Measurements from ENCODE around the gene UBE2H.

UBE2H gene

DNA sequence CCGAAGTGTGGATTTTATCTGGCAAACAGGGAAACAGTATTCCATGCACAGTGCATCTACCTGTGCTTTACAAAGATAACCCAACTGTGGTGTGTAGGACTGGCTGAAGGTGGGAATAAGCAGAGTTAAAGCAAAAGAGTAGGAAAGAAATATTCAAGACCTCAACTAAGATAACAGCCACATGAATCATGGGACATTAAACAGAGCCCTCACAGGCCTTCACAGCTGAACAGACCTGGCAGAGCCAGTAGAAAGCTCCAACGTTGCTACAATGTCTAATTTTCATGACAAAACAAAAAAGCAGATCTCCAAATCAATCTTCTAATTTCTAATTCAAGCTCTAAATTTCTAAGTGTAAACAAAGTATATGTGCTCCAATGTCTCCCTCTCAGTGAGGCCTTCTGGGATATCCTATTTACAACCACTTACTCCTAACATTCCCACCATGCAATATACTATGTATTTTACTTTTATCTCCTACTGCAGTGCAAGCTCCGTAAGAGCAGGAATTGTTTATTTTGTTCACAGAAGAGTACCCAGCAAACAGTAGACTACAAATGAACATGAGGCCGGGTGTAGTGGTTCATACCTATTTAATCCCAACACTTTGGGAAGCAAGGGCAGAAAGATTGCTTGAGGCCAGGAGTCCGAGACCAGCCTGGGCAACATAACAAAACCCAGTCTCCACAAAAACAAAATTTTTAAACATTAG lies 63.5 kb downstream of the UBE2H start:
- H3K36me3 ChIP-seq (ENCODE audit: control insufficient read depth in 1 of 2, insufficient read depth in 2 of 2, low read depth in 1 of 2, low read length in 2 of 2) = peaks cover 12 to 20% of the 10 kb centered on the region in 2 experiments
- H3K9ac ChIP-seq (ENCODE audit: low read length) = no peak overlapping the region
- no peak overlapping the region for H2AFZ ChIP-seq (ENCODE audit: low read depth, low read length)
- H3K4me1 ChIP-seq (ENCODE audit: control insufficient read depth, insufficient read depth, low read depth, low read length) = peaks cover 12% of the 10 kb centered on the region
- H3K4me2 ChIP-seq (ENCODE audit: low read length, poor library complexity, severe bottlenecking) = no peak overlapping the region
- no peaks in the 10 kb centered on the region for H3K9me3 ChIP-seq (ENCODE audit: control insufficient read depth, low read length)
- WGBS = 69% methylated on average over 5 of the region's 5 CpGs
- H2AK5ac ChIP-seq (ENCODE audit: low read length, severe bottlenecking) = no peak overlapping the region
- DNase-seq = peak; percentile 31
- no peak overlapping the region for H4K91ac ChIP-seq (ENCODE audit: low read length)
- no peak overlapping the region for H2BK120ac ChIP-seq (ENCODE audit: low read depth, low read length)
- H3K79me1 ChIP-seq (replicated peaks; ENCODE audit: low read length, poor library complexity, severe bottlenecking) = peaks cover 8% of the 10 kb centered on the region
- no peak overlapping the region for H4K8ac ChIP-seq (ENCODE audit: low read length)
- peak overlapping the region; percentile 5 for H3K27ac ChIP-seq (ENCODE audit: low read length, poor library complexity, severe bottlenecking)
- no peak overlapping the region for H2BK5ac ChIP-seq (ENCODE audit: low read depth, low read length, poor library complexity, severe bottlenecking)
- no peak overlapping the region for H3K4me3 ChIP-seq (ENCODE audit: insufficient read depth in 1 of 2, low read depth in 1 of 2, low read length in 2 of 2)
- H3K23ac ChIP-seq (ENCODE audit: low read length in 2 of 2) = no peak overlapping the region
- no peak overlapping the region for H3K4ac ChIP-seq (ENCODE audit: low read depth in 1 of 2, low read length in 2 of 2)
- H3K27me3 ChIP-seq (ENCODE audit: control insufficient read depth in 1 of 2, insufficient read depth in 1 of 2, low read length in 2 of 2) = no peaks in the 10 kb centered on the region
- H2BK15ac ChIP-seq (ENCODE audit: low read depth, poor library complexity, severe bottlenecking) = no peak overlapping the region
- H3K18ac ChIP-seq (ENCODE audit: low read depth in 1 of 2, low read length in 2 of 2) = no peak overlapping the region
- H3K14ac ChIP-seq (ENCODE audit: low read length in 2 of 2) = no peak overlapping the region
- no peak overlapping the region for H2BK12ac ChIP-seq (ENCODE audit: low read length in 2 of 2)

- Histone ChIP-seq H2BK5ac (ENCODE audit: low read depth, low read length, poor library complexity, severe bottlenecking) (no peak overlapping the region), H3K27ac (ENCODE audit: low read length, poor library complexity, severe bottlenecking) (no peak overlapping the region), H3K9ac (ENCODE audit: low read length) (no peak overlapping the region), H2BK12ac (ENCODE audit: low read length in 2 of 2) (no peak overlapping the region), H3K4ac (ENCODE audit: low read depth in 1 of 2, low read length in 2 of 2) (no peak overlapping the region), H3K4me1 (ENCODE audit: control insufficient read depth, insufficient read depth, low read depth, low read length) (peaks cover 7% of the 10 kb centered on the region), H4K8ac (ENCODE audit: low read length) (no peak overlapping the region), H3K14ac (ENCODE audit: low read length in 2 of 2) (no peak overlapping the region), H3K27me3 (ENCODE audit: control insufficient read depth in 1 of 2, insufficient read depth in 1 of 2, low read length in 2 of 2) (no peaks in the 10 kb centered on the region), H2AK5ac (ENCODE audit: low read length, severe bottlenecking) (no peak overlapping the region), H3K23ac (ENCODE audit: low read length in 2 of 2) (no peak overlapping the region), H3K18ac (ENCODE audit: low read depth in 1 of 2, low read length in 2 of 2) (no peak overlapping the region), H3K4me2 (ENCODE audit: low read length, poor library complexity, severe bottlenecking) (no peak overlapping the region), H2BK120ac (ENCODE audit: low read depth, low read length) (no peak overlapping the region), H3K9me3 (ENCODE audit: control insufficient read depth, low read length) (no peaks in the 10 kb centered on the region), H3K79me1 (replicated peaks; ENCODE audit: low read length, poor library complexity, severe bottlenecking) (peaks cover 7% of the 10 kb centered on the region), H3K36me3 (ENCODE audit: control insufficient read depth in 1 of 2, insufficient read depth in 2 of 2, low read depth in 1 of 2, low read length in 2 of 2) (peaks cover 15 to 20% of the 10 kb centered on the region in 2 experiments), H3K4me3 (ENCODE audit: insufficient read depth in 1 of 2, low read depth in 1 of 2, low read length in 2 of 2) (no peak overlapping the region), H2BK15ac (ENCODE audit: low read depth, poor library complexity, severe bottlenecking) (no peak overlapping the region), H4K91ac (ENCODE audit: low read length) (no peak overlapping the region), H2AFZ (ENCODE audit: low read depth, low read length) (no peak overlapping the region)
- WGBS = no CpG with 5 or more reads among the region's 1 CpG
- no peak for DNase-seq
Measured at GRCh38 chr7:129887865-129888264, 64.9 kb downstream of the UBE2H start.

DNA sequence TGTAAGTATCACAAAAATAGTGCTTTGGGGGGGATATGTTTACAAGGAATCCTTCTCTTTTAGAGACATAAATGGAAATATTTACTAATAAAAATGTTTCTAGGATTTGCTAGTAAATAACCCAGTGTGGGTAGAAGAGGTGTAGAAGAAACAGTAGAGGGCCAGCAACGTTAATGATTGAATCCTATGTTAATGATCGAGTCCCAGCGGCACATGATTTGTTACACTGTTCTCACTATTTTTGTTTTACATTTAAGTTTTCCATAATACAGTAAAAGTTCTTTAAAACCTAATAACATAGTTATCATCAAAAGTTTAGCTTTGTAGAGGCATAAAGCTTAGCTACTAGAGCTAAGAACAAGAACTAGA lies 66.0 kb downstream of the UBE2H start:
- no peak overlapping the region for H3K27ac ChIP-seq (ENCODE audit: low read length, poor library complexity, severe bottlenecking)
- no peak overlapping the region for H3K9ac ChIP-seq (ENCODE audit: low read length)
- no peak overlapping the region for H4K8ac ChIP-seq (ENCODE audit: low read length)
- H2BK15ac ChIP-seq (ENCODE audit: low read depth, poor library complexity, severe bottlenecking) = no peak overlapping the region
- no peaks in the 10 kb centered on the region for H3K27me3 ChIP-seq (ENCODE audit: control insufficient read depth in 1 of 2, insufficient read depth in 1 of 2, low read length in 2 of 2)
- 83% methylated on average over 1 of the region's 3 CpGs for WGBS
- no peak overlapping the region for H2BK5ac ChIP-seq (ENCODE audit: low read depth, low read length, poor library complexity, severe bottlenecking)
- peaks cover 12 to 20% of the 10 kb centered on the region in 2 experiments for H3K36me3 ChIP-seq (ENCODE audit: control insufficient read depth in 1 of 2, insufficient read depth in 2 of 2, low read depth in 1 of 2, low read length in 2 of 2)
- no peak for DNase-seq
- H2AK5ac ChIP-seq (ENCODE audit: low read length, severe bottlenecking) = no peak overlapping the region
- H3K18ac ChIP-seq (ENCODE audit: low read depth in 1 of 2, low read length in 2 of 2) = no peak overlapping the region
- no peak overlapping the region for H2AFZ ChIP-seq (ENCODE audit: low read depth, low read length)
- no peak overlapping the region for H3K23ac ChIP-seq (ENCODE audit: low read length in 2 of 2)
- H3K4me3 ChIP-seq (ENCODE audit: insufficient read depth in 1 of 2, low read depth in 1 of 2, low read length in 2 of 2) = no peak overlapping the region
- no peak overlapping the region for H2BK120ac ChIP-seq (ENCODE audit: low read depth, low read length)
- no peaks in the 10 kb centered on the region for H3K9me3 ChIP-seq (ENCODE audit: control insufficient read depth, low read length)
- no peak overlapping the region for H4K91ac ChIP-seq (ENCODE audit: low read length)
- no peak overlapping the region for H3K4me2 ChIP-seq (ENCODE audit: low read length, poor library complexity, severe bottlenecking)
- H2BK12ac ChIP-seq (ENCODE audit: low read length in 2 of 2) = no peak overlapping the region
- H3K14ac ChIP-seq (ENCODE audit: low read length in 2 of 2) = no peak overlapping the region
- peaks cover 7% of the 10 kb centered on the region for H3K4me1 ChIP-seq (ENCODE audit: control insufficient read depth, insufficient read depth, low read depth, low read length)
- no peak overlapping the region for H3K4ac ChIP-seq (ENCODE audit: low read depth in 1 of 2, low read length in 2 of 2)
- H3K79me1 ChIP-seq (replicated peaks; ENCODE audit: low read length, poor library complexity, severe bottlenecking) = peaks cover 7% of the 10 kb centered on the region

DNA sequence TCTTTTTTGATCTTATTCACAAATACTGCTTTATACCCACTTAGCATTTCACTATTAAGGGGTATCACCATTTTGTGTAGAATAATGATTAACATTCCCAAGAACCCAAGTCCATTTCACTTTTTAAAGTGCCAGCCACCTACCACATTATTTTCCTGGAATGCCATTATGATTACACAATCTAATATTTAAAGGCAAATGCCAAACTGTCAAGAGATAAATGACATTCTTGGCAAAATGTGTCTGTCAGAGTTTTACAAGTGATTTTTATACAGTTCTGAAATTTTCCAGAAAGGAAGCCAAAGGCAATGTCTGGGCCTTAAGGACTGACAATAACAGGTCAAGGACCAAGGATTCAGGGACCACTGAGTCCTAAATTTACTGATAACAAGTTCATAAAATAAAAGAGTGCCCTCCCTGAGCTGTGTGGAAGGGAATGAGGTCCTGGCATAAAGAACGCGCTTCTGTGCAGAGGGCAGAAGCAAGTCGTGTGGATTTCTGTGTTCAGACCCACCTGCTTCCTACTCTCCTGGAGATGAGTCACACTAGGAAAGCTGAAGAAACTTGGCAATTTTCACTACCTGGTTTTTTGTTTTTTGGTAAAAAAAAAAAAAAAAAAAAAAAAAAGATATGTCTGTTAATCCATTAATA lies 66.5 kb downstream of the UBE2H start:
- H2AFZ ChIP-seq (ENCODE audit: low read depth, low read length) = no peak overlapping the region
- no peak overlapping the region for H3K23ac ChIP-seq (ENCODE audit: low read length in 2 of 2)
- peaks cover 12 to 20% of the 10 kb centered on the region in 2 experiments for H3K36me3 ChIP-seq (ENCODE audit: control insufficient read depth in 1 of 2, insufficient read depth in 2 of 2, low read depth in 1 of 2, low read length in 2 of 2)
- H3K14ac ChIP-seq (ENCODE audit: low read length in 2 of 2) = no peak overlapping the region
- no peak overlapping the region for H4K91ac ChIP-seq (ENCODE audit: low read length)
- no peak overlapping the region for H2BK12ac ChIP-seq (ENCODE audit: low read length in 2 of 2)
- H4K8ac ChIP-seq (ENCODE audit: low read length) = no peak overlapping the region
- peaks cover 7% of the 10 kb centered on the region for H3K4me1 ChIP-seq (ENCODE audit: control insufficient read depth, insufficient read depth, low read depth, low read length)
- H3K4me3 ChIP-seq (ENCODE audit: insufficient read depth in 1 of 2, low read depth in 1 of 2, low read length in 2 of 2) = no peak overlapping the region
- no peak overlapping the region for H2AK5ac ChIP-seq (ENCODE audit: low read length, severe bottlenecking)
- no peaks in the 10 kb centered on the region for H3K27me3 ChIP-seq (ENCODE audit: control insufficient read depth in 1 of 2, insufficient read depth in 1 of 2, low read length in 2 of 2)
- peaks cover 5% of the 10 kb centered on the region for H3K79me1 ChIP-seq (replicated peaks; ENCODE audit: low read length, poor library complexity, severe bottlenecking)
- no peak for DNase-seq
- H2BK15ac ChIP-seq (ENCODE audit: low read depth, poor library complexity, severe bottlenecking) = no peak overlapping the region
- WGBS = 96% methylated on average over 3 of the region's 3 CpGs
- H3K4me2 ChIP-seq (ENCODE audit: low read length, poor library complexity, severe bottlenecking) = no peak overlapping the region
- H3K9me3 ChIP-seq (ENCODE audit: control insufficient read depth, low read length) = no peaks in the 10 kb centered on the region
- peak overlapping the region; percentile 64 for H3K27ac ChIP-seq (ENCODE audit: low read length, poor library complexity, severe bottlenecking)
- no peak overlapping the region for H2BK5ac ChIP-seq (ENCODE audit: low read depth, low read length, poor library complexity, severe bottlenecking)
- no peak overlapping the region for H3K9ac ChIP-seq (ENCODE audit: low read length)
- H3K18ac ChIP-seq (ENCODE audit: low read depth in 1 of 2, low read length in 2 of 2) = no peak overlapping the region
- peak overlapping the region; percentile 34 for H2BK120ac ChIP-seq (ENCODE audit: low read depth, low read length)
- H3K4ac ChIP-seq (ENCODE audit: low read depth in 1 of 2, low read length in 2 of 2) = no peak overlapping the region

All from mesenchymal stem cell (in vitro differentiated cells and primary cell).